HG03175 (cell line): ENCODE data around the gene PGAM1.
"Not testable (repeated sequence)": the region's sequence is repeated elsewhere in the genome, so short reads cannot be mapped to it uniquely, and the experiment has no call there.

Experiments
- ATAC-seq: cut with Tn5 transposase; IDR thresholded peaks from one replicate; pipeline ENCODE4 v1.9.1; 2021; ENCODE audit warnings: mild to moderate bottlenecking, moderate library complexity; ENCODE audit not compliant: unreplicated experiment

PGAM1 gene

GRCh38 chr10:97407211-97407951 lies 18.6 kb upstream of the PGAM1 start:
- ATAC-seq = peak; percentile 93

- no peak for ATAC-seq
Measured at GRCh38 chr10:97407952-97408248, 18.1 kb upstream of the PGAM1 start.

DNA sequence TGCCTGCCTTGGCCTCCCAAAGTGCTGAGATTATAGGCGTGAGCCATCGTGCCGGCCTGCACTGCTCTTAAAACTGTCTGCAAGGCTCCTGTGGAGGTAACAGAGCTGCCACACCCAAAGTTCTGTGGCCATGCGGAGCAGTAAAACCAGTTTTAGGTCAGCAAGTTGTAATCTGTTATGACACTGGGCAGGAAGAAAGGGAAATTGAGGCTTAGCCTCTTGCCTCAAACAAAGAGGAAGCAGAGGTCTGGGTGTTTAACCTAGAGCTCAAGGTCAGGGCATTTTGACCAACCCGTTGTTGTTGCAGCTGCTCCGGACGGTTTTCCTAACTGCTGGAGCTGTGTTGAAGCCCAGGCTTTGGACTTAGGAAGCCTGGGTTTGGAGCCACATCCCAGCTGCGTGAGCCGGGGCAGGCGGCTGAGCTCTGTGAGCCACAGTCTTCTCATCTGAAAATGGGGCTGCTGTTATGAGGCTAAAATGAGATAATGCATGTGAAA lies 17.4 kb upstream of the PGAM1 start:
- no peak for ATAC-seq

DNA sequence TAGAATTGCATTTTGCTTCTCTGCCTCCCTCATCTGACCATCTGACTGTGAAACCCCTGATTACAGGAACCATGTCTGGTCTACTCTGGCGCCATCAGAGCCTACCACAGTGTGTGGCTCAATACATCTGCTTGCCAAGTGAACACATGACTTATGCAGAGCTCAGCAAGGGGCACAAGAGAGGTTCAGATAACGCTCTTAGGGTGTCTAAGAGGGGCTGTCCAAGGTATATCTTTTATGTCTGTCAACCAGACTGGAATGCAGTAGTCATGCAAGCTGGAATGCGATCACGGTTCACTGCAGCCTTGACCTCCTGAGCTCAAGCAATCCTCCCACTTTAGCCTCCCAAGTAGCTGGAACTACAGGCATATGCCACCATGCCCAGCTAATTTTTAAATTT lies 14.6 kb upstream of the PGAM1 start:
- ATAC-seq = no peak

DNA sequence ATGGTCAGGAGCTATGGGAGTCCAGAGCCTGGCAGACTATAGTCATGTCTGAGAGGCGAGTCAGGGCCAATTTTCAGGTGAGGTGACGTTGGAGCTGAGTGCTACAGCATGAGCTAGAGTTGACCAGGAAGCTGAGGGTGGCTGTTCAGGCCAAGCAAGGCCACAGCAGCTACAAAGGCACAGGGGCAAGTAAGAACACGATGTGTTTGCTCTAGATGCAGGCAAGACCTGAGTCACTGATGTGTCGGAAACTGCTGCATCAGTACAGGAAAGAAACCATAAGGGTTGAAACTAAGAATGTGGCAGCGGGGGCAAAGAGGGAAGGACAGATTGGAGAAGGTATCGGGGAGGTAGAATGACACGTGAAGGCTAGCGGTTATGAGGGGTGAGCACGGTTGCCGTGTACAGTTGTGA lies 13.1 kb upstream of the PGAM1 start:
- ATAC-seq = no peak

- ATAC-seq = no peak
Measured at GRCh38 chr10:97416565-97416964, 9.4 kb upstream of the PGAM1 start.

DNA sequence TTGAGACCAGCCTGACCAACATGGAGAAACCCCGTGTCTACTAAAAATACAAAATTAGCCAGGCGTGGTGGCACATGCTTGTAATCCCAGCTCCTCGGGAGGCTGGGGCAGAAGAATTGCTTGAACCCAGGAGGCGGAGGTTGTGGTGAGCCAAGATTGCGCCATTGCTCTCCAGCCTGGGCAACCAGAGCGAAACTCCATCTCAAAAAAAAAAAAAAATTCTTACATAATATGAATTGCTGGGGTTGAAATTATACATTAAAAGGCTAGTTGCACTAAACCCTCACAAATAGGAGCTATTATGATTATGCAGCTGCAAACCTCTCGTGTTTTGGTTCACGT lies 2.3 kb upstream of the PGAM1 start:
- ATAC-seq = not testable (repeated sequence)

- no peak for ATAC-seq
Measured at GRCh38 chr10:97426776-97427570, 982 bp downstream of the PGAM1 start.

GRCh38 chr10:97427571-97428179 lies 1.7 kb downstream of the PGAM1 start:
- no peak for ATAC-seq

DNA sequence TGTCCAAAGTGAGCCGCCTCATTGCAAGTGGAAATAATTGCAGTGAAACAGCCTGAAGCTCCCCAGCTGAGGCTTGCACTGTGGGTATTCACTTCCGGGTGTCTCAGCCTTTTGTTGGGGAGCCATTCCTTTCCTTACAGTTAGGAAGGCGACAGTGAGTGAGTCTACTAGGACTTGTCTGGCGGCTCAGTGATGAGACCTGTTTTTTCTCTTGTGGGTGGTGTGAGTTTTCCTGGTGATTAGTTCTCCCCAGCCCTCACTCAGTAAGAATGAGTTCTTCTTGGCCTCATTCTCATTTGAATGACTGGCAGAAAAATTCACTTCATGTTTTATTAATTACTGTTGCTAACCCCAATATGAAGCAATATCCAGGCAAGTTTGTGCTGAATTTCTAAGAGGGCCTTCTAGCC lies 2.6 kb downstream of the PGAM1 start:
- ATAC-seq = no peak

DNA sequence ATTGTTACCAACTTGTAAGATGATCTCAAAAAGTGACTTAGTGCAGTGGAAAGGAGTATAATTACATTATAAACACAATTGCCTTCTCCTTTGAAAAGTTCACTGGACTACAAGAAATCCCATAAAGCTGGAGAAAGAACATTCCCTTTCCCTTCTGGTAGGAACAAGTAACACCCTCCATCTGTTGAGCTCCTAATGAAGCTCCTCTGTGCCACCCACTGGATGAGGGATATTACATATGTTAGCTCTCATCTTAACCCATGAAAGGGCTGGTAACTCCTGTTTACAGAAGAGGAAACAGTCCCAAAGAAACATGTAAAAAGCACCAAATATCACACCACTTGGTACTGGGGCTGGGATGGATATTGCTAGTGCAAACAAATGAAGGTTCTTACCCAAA lies 8.1 kb downstream of the PGAM1 start:
- no peak for ATAC-seq

DNA sequence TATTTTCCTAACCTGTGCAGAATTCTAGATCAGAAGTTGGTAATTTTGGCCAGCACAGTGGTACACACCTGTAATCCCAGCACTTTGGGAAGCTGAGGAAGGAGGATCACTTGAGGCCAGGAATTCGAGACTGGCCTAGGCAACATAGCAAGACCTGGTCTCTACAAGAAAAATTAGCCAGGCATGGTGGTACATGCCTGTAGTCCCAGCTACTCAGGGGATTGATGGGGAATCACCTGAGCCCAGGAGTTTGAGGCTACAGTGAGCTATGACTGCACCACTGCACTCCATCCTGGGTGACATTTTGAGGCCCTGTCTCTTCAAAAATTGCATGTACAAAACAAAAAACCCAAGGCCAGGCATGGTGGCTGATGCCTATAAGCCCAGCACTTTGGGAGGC lies 8.6 kb downstream of the PGAM1 start:
- no peak for ATAC-seq

DNA sequence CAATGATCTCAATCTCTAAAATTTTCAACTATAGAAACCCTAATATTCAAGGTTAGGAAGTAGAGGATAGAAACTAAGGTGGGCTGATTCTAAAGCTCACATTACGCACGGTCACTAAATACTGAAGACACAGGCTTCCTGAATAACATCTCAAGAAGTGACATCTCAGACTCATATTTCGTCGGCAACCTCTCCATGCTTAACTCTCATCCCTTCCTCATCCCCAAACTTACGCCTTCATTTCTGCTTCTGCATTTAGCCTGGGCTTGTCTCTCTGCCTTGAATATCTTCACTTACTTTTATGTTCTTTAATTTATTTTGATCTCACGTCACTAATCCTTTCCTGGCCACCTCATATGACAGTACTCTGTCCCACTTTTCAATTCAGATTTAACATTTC lies 9.2 kb downstream of the PGAM1 start:
- ATAC-seq = no peak

- ATAC-seq = no peak
Measured at GRCh38 chr10:97442277-97442676, 16.3 kb downstream of the PGAM1 start.

DNA sequence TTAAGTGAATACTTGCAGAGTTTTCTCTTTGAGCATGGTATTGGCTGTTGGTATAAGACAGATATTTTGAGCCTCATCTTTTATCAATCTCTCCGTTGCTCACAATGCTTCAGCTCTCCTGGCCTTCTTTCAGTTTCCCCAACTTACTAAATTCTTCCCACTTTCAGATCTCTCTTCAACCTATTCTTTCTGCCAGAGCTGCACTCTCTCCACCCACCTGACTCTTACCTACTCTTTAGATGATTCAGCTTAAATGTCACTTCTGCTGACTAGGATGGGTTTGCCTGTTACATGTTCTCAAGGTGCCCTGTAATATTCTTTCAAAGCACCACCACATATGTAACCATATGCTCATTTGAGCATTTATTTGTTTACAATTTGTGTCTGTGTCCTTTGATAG lies 18.2 kb downstream of the PGAM1 start:
- ATAC-seq = no peak

DNA sequence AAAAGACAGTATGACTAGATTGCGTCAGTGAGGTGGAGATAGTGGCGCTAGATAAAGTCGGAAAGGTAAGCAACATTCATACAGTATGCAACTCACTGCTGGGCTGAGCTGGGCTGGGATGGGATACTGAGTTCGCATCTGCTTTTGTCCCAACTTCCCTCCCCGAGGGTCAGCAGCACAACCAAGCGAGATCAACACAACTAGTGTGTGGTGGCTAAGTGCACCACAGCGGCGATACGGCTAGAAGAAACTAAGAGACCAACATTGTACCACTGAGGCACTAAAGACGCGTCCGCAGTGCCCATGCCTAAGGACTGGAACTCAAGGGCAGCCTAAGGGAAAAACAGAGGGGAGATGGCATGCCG lies 19.3 kb downstream of the PGAM1 start:
- no peak for ATAC-seq

- peak; percentile 98 for ATAC-seq
Measured at GRCh38 chr10:97445722-97446639, 20.0 kb downstream of the PGAM1 start, which contains the start of the genes EXOSC1 and ZDHHC16. Gene EXOSC1 (minus strand): TSS chr10:97446006. CDS start chr10:97445985, 21 bp downstream. Gene ZDHHC16 (plus strand): TSS chr10:97446175. CDS start chr10:97451676, 5,501 bp downstream.

DNA sequence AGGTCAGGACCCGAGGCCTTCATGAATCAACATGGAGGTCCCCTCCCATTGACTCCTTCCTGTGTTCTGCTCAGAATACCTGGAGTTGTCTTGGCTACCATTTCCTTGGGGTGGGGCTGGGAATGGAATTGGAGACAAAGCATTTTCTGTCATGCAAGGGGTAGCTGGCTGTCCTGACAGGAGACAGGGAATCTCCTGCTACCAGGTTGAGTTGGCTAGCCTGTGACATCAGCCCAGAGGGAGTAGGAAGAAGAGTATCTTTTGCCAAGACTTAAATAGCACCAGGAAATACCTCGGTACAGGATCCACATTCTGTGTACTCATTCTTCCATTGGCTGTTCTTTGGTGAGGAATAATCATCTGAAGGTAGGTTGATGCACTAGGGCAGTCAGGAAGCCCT lies 24.8 kb downstream of the PGAM1 start:
- ATAC-seq = no peak

- no peak for ATAC-seq
Measured at GRCh38 chr10:97451605-97452004, 25.6 kb downstream of the PGAM1 start.

- ATAC-seq = no peak
Measured at GRCh38 chr10:97452352-97452751, 26.4 kb downstream of the PGAM1 start.
